Gastroesophageal sphincter (tissue), 3 donors: Measurements from ENCODE around the gene ADAT3.
A peak's percentile ranks its signal among the peaks of the same experiment; 100 is the strongest.

Source experiments
- EP300 ChIP-seq: sonication (generic); formaldehyde crosslinking; IDR thresholded peaks from one replicate; pipeline ENCODE4 v1.6.1; 2017; ENCODE audit warnings: antibody characterized with exemption, mild to moderate bottlenecking
- POLR2A ChIP-seq, 2 donors: fragments of 450-650 bp; IDR thresholded peaks; one replicate each; pipeline ENCODE4 v1.6.1; 2017; ENCODE audit warnings: antibody characterized with exemption in 2 of 2, mild to moderate bottlenecking in 2 of 2, moderate library complexity in 1 of 2
- POLR2AphosphoS5 ChIP-seq: sonication (generic); formaldehyde crosslinking; IDR thresholded peaks from one replicate; pipeline ENCODE4 v1.6.1; 2017; ENCODE audit warnings: antibody characterized with exemption
- TF ChIP-seq, protein P1 (sequence below), 4 experiments: fragments of 200-600 bp in 2 of 4; fragments of 450-650 bp in 2 of 4; sonication (generic) in 1 of 4; IDR thresholded peaks; one replicate each; pipeline ENCODE4 v1.5.1; 2017 to 2019; ENCODE audit warnings: antibody characterized with exemption in 4 of 4, mild to moderate bottlenecking in 2 of 4, moderate library complexity in 2 of 4

DNA sequence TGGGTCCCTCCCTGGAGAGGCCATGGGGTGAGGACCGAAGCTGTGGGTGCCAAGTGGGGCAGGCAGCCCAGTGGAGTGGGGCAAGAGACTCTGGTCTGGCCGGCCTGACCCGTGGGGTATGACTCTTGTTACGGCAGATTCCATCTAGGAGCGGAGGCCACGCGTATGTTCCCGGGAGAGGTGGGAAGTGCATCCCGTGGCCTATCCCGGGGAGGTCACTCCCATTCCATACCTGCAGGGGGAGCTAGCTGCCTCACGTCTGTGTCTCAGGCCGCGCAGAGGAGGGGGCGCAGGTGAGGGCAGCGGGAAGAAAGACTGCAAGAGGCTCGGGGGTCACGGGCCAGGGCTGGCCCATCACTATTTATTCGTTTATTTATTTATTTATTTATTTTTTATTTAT is 40.7 kb downstream of the ADAT3 start:
- TF ChIP-seq, protein P1, sequence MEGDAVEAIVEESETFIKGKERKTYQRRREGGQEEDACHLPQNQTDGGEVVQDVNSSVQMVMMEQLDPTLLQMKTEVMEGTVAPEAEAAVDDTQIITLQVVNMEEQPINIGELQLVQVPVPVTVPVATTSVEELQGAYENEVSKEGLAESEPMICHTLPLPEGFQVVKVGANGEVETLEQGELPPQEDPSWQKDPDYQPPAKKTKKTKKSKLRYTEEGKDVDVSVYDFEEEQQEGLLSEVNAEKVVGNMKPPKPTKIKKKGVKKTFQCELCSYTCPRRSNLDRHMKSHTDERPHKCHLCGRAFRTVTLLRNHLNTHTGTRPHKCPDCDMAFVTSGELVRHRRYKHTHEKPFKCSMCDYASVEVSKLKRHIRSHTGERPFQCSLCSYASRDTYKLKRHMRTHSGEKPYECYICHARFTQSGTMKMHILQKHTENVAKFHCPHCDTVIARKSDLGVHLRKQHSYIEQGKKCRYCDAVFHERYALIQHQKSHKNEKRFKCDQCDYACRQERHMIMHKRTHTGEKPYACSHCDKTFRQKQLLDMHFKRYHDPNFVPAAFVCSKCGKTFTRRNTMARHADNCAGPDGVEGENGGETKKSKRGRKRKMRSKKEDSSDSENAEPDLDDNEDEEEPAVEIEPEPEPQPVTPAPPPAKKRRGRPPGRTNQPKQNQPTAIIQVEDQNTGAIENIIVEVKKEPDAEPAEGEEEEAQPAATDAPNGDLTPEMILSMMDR (IDR thresholded peaks at IDR 0.05), result peak in 3 of 4 experiments; percentile 41 to 69 (median 52)
- TF ChIP-seq POLR2AphosphoS5 (no peak), POLR2A (IDR thresholded peaks at IDR 0.05) (no peak), EP300 (no peak)
